Calu3 (cell line): ENCODE measurements around the gene PMM1. TPM values are rescaled to one million over a fixed set of nuclear protein-coding genes. Genes with fewer than 3 reads are reported as not detected.
"Not testable (repeated sequence)": the region's sequence is repeated elsewhere in the genome, so short reads cannot be mapped to it uniquely, and the experiment has no call there.

Experiments
- BruUV-seq: library from RNA; stranded (reverse); fragments of 400-500 nt; replicated peaks from 2 replicates; lab custom pipeline; 2021; lab: Mats Ljungman, UMichigan
- CTCF ChIA-PET: fragments of 300-600 bp; sonication (Branson Sonifier 250); formaldehyde crosslinking; loops from one replicate; lab custom pipeline; 2022; ENCODE audit warnings: antibody characterized with exemption; lab: Charles Lee
- DNase-seq: peaks from one replicate; pipeline ENCODE4 v3.0.0; 2022
- H3K27ac Mint-ChIP-seq: one replicate; pipeline ENCODE4 v1.8.0; 2022; ENCODE audit warnings: mixed read lengths; ENCODE audit not compliant: unreplicated experiment
- H3K27me3 Mint-ChIP-seq: one replicate; pipeline ENCODE4 v1.8.0; 2022; ENCODE audit warnings: mixed read lengths; ENCODE audit not compliant: unreplicated experiment
- H3K36me3 Mint-ChIP-seq: one replicate; pipeline ENCODE4 v1.8.0; 2022; ENCODE audit warnings: mild to moderate bottlenecking, moderate library complexity, mixed read lengths; ENCODE audit not compliant: insufficient read depth, unreplicated experiment
- H3K4me1 Mint-ChIP-seq: one replicate; pipeline ENCODE4 v1.8.0; 2022; ENCODE audit warnings: mild to moderate bottlenecking, low read depth, mixed read lengths; ENCODE audit not compliant: unreplicated experiment
- H3K4me3 Mint-ChIP-seq: one replicate; pipeline ENCODE4 v1.8.0; 2022; ENCODE audit warnings: mild to moderate bottlenecking, low read depth, moderate library complexity, mixed read lengths; ENCODE audit not compliant: unreplicated experiment
- H3K9me3 Mint-ChIP-seq: one replicate; pipeline ENCODE4 v1.8.0; 2022; ENCODE audit warnings: low read depth, mixed read lengths; ENCODE audit not compliant: unreplicated experiment
- CTCF ChIP-seq: fragments of 200-600 bp; IDR thresholded peaks from one replicate; pipeline ENCODE4 v1.8.0; 2022; ENCODE audit warnings: antibody characterized with exemption; ENCODE audit not compliant: unreplicated experiment
- intact Hi-C: fragments of 100-400 bp; cut with micrococcal nuclease; formaldehyde crosslinking; loops from one replicate; pipeline ENCODE4 v1.10.0; 2022; ENCODE audit not compliant: unreplicated experiment
- total RNA-seq: library from RNA; stranded (reverse); gene quantifications from 2 replicates; pipeline ENCODE4 v1.2.3, GENCODE V29; 2022

PMM1 gene
- total RNA-seq, 1 experiment from 2014 or later = 18.0 TPM

DNA sequence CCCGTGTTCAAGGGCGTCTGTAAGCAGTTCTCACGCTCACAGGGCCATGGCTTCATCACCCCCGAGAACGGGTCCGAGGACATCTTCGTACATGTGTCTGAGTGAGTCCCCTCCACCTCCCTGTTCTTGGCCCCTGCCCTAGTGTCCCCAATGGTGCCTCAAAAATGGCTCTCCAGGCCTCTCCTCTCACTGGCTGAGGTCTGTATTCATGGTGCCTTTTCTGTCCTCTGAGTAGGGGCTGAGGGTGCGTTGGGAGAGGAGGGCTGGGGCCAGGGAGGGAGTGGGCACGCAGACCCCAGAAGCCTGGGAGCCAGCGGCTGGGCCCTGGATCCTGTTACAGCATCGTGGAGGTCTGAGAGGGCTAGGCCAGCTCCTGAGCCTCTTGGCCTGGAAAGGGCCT, 16.0 kb downstream of the PMM1 start:
- TF ChIP-seq CTCF = no peak
- Mint-ChIP-seq H3K27ac (no peak overlapping the region), H3K4me3 (no peak overlapping the region), H3K36me3 (peaks cover 5% of the 10 kb centered on the region), H3K9me3 (no peaks in the 10 kb centered on the region), H3K27me3 (peaks cover 12% of the 10 kb centered on the region), H3K4me1 (no peaks in the 10 kb centered on the region)
- intact Hi-C loops = no loop called here
- DNase-seq = no peak
- CTCF ChIA-PET = interaction anchor here (0.6 to 1.0 kb wide), 2 partner anchors 8 to 16 kb away, joined by 3 to 5 read pairs; partner anchors contain the start of gene PMM1
- no TSS peak for BruUV-seq

GRCh38 chr22:41572305-41572704, 17.3 kb downstream of the PMM1 start:
- H3K27ac Mint-ChIP-seq, CTCF ChIA-PET, H3K9me3 Mint-ChIP-seq, DNase-seq, intact Hi-C loops, H3K4me3 Mint-ChIP-seq, BruUV-seq, H3K36me3 Mint-ChIP-seq, H3K4me1 Mint-ChIP-seq: not testable (repeated sequence)
- peaks cover 19% of the 10 kb centered on the region for H3K27me3 Mint-ChIP-seq

DNA sequence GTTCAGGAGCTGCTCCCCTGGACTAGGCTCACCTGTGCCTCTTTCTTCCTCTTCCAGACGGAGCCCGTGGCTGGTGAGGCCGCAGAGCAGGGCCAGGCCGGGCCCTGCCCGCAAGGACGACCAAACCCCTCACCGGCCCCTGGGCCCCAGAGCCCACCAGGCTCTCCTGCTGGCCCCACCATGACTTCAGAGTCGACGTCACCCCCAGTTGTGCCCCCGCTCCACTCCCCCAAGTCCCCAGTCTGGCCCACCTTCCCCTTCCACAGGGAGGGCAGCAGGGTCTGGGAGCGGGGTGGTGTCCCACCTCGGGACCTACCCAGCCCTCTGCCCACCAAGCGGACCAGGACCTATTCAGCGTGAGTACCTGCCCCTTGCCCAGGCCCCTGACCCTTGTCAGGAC, 17.9 kb downstream of the PMM1 start:
- peaks cover 19% of the 10 kb centered on the region for H3K27me3 Mint-ChIP-seq
- BruUV-seq = no TSS peak
- DNase-seq = no peak
- TF ChIP-seq CTCF = no peak
- CTCF ChIA-PET = no interaction called here
- no peaks in the 10 kb centered on the region for H3K4me1 Mint-ChIP-seq
- no peak overlapping the region for H3K27ac Mint-ChIP-seq
- no peak overlapping the region for H3K4me3 Mint-ChIP-seq
- H3K36me3 Mint-ChIP-seq = peaks cover 5% of the 10 kb centered on the region
- intact Hi-C loops = no loop called here
- H3K9me3 Mint-ChIP-seq = no peaks in the 10 kb centered on the region

DNA sequence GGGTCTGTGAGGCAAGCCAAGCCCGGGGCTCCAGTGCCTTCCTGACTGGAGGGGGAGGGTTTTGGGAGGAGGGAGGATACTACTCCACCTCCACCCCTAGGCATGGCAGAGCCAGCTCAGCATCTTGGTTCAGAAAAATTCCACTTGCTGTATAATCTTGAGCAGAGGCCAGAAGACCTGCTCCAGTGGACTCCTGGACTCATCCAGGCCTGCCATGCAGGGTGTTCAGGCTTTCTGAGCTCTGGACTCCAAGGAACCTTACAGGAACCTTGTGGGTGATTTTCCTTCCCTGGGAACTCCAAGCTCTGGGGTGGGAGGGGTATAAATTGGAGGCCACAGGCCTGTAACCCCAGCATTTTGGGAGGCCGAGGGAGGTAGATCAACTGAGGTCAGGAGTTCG, 19.4 kb downstream of the PMM1 start:
- Mint-ChIP-seq H3K4me1 (peaks cover 6% of the 10 kb centered on the region), H3K4me3 (no peak overlapping the region), H3K27ac (no peak overlapping the region), H3K36me3 (peaks cover 4% of the 10 kb centered on the region), H3K27me3 (peaks cover 19% of the 10 kb centered on the region), H3K9me3 (no peaks in the 10 kb centered on the region)
- no TSS peak for BruUV-seq
- TF ChIP-seq CTCF = no peak
- intact Hi-C loops = no loop called here
- CTCF ChIA-PET = interaction anchor here (0.7 to 0.8 kb wide), 2 partner anchors 11 to 76 kb away, joined by 3 to 4 read pairs; no protein-coding TSS in a partner anchor
- no peak for DNase-seq

GRCh38 chr22:41568811-41569210, 20.8 kb downstream of the PMM1 start:
- H3K9me3 Mint-ChIP-seq = no peaks in the 10 kb centered on the region
- intact Hi-C loops = no loop called here
- H3K27me3 Mint-ChIP-seq = peaks cover 19% of the 10 kb centered on the region
- BruUV-seq = no TSS peak
- DNase-seq = no peak
- CTCF ChIA-PET = interaction anchor here (1.3 kb wide), 1 partner anchor 8 kb away, joined by 3 read pairs; no protein-coding TSS in a partner anchor
- H3K27ac Mint-ChIP-seq = no peak overlapping the region
- H3K4me3 Mint-ChIP-seq = no peak overlapping the region
- TF ChIP-seq CTCF = no peak
- H3K4me1 Mint-ChIP-seq = peaks cover 15% of the 10 kb centered on the region
- peaks cover 11% of the 10 kb centered on the region for H3K36me3 Mint-ChIP-seq
